Activated CD8-positive, alpha-beta memory T cell treated with anti-CD3 and anti-CD28 coated beads, Interleukin-2, amount 50 U/mL, for 24 hours (primary cell): ENCODE results near the gene NRCAM.
"Not testable (repeated sequence)": the region's sequence is repeated elsewhere in the genome, so short reads cannot be mapped to it uniquely, and the experiment has no call there.

ENCODE experiments used
- DNase-seq: peaks from one replicate; pipeline ENCODE4 v3.0.0-alpha.2; 2020; ENCODE audit errors: extremely low read depth

Gene NRCAM

GRCh38 chr7:108345710-108346336 is 110.4 kb downstream of the NRCAM start:
- no peak for DNase-seq

DNA sequence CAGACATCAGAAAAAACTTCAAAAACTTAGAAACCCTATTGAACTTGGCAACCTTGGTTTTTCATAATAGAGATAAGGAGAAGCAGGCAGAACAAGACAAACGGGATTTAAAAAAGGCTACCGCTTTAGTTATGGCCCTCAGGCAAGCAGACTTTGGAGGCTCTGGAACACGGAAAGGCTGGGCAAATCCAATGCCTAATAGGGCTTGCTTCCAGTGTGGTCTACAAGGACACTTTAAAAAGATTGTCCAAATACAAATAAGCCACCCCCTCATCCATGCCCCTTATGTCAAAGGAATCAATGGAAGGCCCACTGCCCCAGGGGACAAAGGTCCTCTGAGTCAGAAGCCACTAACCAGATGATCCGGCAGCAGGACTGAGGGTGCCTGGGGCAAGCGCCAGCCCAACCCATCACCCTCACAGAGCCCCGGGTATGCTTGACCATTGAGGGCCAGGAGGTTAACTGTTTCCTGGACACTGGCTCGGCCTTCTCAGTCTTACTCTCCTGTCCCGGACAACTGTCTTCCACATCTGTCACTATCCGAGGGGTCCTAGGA is 115.3 kb downstream of the NRCAM start:
- DNase-seq, result no peak

GRCh38 chr7:108340406-108340805 is 115.8 kb downstream of the NRCAM start:
- DNase-seq, result not testable (repeated sequence)

- no peak for DNase-seq
Measured at GRCh38 chr7:108335269-108335918, 120.8 kb downstream of the NRCAM start.

DNA sequence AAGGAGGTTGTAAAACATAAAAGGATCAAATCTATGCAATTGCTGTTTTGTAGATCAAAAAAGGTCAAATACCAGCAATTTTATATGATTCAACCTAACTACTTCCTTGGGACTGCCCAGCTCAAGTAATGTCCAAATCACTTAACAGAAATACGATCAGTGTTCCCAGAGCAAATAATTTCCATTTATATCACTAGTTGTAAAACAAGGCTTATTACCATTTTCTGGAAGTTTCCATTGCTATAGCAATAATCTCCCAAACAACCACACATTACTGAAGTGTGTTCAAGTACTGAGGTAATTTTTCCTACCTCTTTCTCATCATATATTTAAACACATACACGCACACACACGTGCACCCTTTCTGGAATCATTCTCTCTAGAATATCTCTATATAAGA is 123.3 kb downstream of the NRCAM start:
- DNase-seq, result no peak

DNA sequence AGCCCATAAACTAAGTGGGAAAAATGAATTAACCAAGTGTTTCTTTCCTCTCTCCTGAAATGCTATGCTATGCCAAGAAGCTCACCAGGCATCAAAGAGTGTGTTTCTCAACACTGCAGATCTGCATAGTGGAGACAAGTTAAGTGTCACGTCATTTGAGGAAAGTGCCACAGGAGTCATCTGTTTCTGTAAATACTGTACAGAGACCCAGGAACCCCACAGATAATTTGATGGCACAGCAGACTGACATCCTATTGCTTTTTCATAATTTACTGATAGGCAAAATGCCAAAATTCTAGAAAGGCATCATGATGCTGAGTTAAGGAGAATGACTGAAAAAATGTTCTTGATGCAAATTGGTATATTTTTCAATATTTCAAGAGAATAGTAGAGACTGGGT is 124.3 kb downstream of the NRCAM start:
- no peak for DNase-seq

DNA sequence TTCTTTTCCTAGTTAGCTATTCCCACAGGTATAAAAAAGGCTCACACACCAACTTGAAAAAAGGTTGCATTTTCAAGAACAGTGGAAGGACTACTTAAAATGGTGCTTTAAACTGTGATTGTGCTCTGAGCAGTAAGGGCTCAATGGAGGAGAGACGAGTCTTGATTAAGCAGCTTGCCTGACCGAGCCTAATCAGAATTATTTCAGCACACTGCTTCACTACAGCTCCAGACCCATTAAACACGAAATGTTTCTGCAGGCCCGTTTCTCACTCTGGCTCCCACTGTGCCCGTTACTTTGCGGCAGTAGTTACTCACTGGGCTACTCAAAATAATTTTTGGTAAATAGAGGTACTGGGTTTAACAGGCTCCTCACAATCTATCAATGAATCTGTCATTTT is 126.0 kb downstream of the NRCAM start:
- no peak for DNase-seq

DNA sequence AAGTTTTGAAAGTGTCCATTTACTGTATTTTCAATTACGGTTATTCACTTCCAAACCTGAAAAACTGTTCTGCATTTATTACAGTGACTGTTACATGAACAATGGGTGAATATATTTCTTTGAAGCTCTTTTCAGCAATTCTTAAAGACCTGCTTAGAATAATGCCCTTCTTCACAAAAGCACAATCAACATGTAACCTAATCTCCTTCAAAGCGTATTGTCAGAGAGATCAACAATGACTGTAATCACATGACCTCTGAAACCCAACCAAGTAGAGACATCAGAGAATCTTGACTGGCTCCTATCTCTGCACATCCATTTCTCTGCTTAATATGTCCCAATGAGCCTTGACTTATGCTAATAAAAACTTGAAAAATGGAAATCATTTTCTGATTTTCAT is 126.7 kb downstream of the NRCAM start:
- DNase-seq, result no peak

DNA sequence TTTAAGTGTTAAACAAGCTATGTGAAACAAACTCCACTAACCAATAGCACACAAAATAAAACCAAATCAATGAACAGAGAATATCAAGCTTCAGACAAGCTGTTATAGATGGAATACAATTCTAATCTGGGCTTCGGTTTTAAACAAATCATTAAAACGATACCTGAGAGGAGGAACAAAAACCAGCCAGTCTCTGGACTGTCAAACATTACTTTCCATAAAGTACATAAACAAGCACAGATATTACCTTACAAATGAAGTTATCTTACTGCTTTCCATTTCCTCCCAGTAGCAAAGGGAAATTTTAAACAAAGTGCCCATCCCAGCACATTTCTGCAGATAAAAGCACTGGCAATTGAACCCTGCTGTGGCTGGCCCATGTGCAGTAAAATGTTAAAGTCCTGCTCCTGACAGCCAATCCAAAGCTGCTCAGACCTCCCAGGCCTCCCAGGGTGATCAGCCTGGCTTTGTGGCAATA is 128.0 kb downstream of the NRCAM start:
- no peak for DNase-seq

GRCh38 chr7:108327353-108327752 is 128.9 kb downstream of the NRCAM start:
- no peak for DNase-seq

DNA sequence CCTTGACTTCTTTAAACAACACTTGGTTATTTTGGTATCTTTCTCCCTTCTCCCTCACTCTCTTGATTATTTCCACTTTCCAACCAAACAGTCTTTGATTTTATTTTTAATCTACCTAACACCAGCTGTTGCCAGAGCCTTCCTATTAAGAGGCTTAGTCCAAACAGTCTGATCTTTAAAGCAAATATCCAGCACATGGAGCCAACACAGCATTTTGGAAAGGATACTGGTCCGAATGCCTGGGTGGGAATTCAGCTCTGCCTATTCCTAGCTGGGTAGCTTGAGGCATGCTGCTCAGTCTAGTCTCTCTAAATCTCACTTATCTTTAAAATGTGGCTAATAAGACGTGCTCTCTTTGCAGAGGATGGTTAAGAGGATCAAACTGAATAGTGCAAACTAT is 129.3 kb downstream of the NRCAM start:
- DNase-seq, result no peak

GRCh38 chr7:108324053-108325038 is 131.9 kb downstream of the NRCAM start:
- no peak for DNase-seq

- DNase-seq, result no peak
Measured at GRCh38 chr7:108322925-108323832, 133.1 kb downstream of the NRCAM start.

DNA sequence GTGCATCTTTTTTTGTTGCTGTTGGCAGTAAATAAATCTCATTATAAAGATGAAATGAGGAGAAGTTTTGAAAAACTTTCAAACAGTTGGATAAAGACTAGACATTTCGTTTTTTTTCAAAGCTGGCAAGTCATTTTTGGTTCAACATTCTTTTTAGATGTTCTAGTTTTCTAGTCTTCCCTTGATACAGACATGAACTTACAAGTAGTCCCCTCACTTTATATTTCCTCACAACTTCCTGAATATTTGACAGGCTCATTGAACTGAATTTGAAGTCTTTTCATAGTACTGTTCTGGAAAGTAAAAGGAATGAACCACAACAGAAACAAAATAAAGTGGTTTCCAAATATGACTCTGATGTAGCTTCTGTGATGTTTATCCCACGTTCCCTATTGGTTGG is 134.2 kb downstream of the NRCAM start:
- DNase-seq, result no peak

- DNase-seq, result no peak
Measured at GRCh38 chr7:108321359-108321758, 134.9 kb downstream of the NRCAM start.

- DNase-seq, result no peak
Measured at GRCh38 chr7:108316708-108317107, 139.5 kb downstream of the NRCAM start.

DNA sequence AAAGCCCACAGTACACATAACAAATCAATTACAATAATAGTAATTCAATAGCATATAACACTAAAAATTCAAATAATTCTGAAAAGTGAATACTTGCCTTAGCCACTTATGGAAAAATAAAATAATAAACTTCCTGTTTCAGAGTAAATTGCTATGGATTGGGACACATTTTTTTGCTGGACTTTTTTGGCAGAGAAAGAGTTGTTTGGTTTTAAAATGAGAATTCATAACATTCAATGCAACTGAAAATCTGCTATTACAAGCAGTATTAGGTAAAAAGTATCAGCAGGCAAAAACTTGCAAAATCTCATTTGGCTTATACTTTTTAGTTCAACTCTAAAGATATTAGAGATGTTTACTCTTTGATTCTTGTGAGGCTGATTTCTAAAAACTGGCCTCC is 141.7 kb downstream of the NRCAM start:
- DNase-seq, result no peak

GRCh38 chr7:108314049-108314448 is 142.2 kb downstream of the NRCAM start:
- no peak for DNase-seq

DNA sequence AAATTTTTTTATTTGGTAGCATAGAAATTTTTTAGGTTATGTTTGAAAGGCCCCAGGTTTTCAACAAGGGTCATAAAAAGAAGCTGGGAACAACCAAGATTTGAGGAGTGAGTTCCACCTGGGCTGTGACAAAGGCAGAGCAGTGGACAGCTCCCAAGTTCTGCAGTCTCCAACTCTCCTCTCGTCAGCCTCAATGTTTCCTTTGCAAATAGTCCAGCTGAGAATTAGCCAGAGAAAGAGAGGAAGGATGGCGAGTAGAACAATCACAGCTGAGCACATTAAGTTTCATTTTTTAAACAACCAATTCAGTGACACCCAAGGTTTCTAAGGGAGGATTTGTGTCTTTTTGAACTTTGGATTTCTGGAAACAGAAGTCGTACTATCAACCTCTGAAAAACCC is 143.2 kb downstream of the NRCAM start:
- no peak for DNase-seq

DNA sequence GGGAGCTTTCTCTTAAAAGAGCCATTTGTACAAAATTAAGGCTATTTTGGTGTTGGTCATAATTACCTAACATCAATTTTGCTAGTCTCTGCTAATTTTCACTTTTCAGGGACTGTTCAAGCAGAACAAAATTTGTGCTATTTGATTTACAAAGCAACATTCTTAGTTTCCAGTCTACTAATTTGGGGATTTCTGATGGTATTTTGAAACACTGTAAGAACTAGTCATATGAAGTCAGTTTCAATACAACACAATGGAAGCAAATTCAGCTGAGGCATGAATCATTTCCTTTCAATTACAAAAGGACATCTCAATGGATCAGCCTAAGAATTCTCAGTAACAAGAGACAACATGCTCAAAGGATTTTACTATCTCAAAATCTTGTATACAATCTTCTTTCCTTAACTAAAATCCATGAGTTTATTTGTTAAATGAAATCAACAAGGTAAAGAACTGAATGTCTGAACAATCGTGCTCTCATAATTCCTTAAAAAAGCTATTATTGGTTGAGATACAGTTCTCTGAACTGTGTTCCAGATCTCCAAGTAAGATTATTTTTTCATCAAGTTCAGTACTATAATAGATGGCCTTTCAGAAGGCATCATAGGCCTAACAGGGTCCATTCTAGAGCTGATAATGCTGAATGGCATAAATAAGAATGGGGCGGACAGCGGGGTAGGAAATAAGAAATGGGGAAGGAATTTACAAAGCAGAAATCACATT is 144.6 kb downstream of the NRCAM start:
- DNase-seq, result no peak
